Measurements from ENCODE around the gene IQSEC1. TPM values are rescaled to one million over a fixed set of nuclear protein-coding genes. Genes with fewer than 3 reads are reported as not detected.

The IQSEC1 gene
- total and polyA plus RNA-seq, 2 of the 8 experiments (the other 6 are each of a cell fraction or from before 2014, with no cell fraction given): 6.8 to 28.8 TPM

DNA sequence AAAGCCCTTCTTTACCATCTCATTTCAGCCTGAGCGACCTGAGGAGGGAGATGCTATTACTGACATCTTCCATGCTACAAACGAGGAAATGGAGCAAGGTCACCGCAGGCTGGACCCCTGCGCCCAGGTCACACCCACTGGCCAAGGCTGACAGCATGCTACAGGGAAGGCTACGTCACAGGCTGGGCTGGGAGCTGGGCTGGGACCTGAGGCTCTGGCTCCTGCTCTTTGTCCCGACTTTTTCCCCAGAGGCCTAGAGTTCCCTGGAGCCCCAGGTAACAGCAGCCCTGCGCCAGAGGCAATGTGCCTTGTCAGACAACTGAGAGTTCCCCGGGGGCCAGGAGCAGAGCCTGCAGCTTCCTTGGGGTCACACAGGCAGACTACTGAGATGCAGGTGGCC, 87.2 kb downstream of the IQSEC1 start:
- Histone ChIP-seq H3K18ac (ENCODE audit: extremely low read depth, low read length) (no peak overlapping the region), H4K20me1 (replicated peaks in 1 of 2; ENCODE audit: control insufficient read depth in 1 of 2, insufficient read depth in 2 of 2, low read length in 2 of 2) (peaks cover 4 to 6% of the 10 kb centered on the region in 2 experiments), H3K23me2 (ENCODE audit: low read depth, low read length) (no peaks in the 10 kb centered on the region)

More for the DNA sequence above, 87.2 kb downstream of the IQSEC1 start:
- H3K14ac ChIP-seq (ENCODE audit: insufficient read length): no peak overlapping the region
- no peak overlapping the region for H2BK20ac ChIP-seq (ENCODE audit: low read length)
- CTCF ChIA-PET (ENCODE audit: partially characterized antibody): interaction anchor here (0.9 to 12.1 kb wide), 12 partner anchors 8 to 101 kb away, joined by 3 to 267 read pairs (median 6); no protein-coding TSS in a partner anchor
- no peak overlapping the region for H4K8ac ChIP-seq (ENCODE audit: extremely low read depth, insufficient read depth, low read length)
- H2BK120ac ChIP-seq (replicated peaks; ENCODE audit: low read depth, low read length): no peak overlapping the region
- no peak overlapping the region for H3K4ac ChIP-seq (replicated peaks; ENCODE audit: insufficient read length, low read depth, low read length)
- H4K5ac ChIP-seq (ENCODE audit: insufficient read length, low read depth, low read length): no peak overlapping the region
- peaks cover 0 to 5% of the 10 kb centered on the region in 2 experiments; a peak in 2 of 4 replicates for H3K9me3 ChIP-seq (ENCODE audit: insufficient read depth in 2 of 2, low read depth in 1 of 2, low read length in 1 of 2)
- no peak overlapping the region for H3K9ac ChIP-seq (replicated peaks in 1 of 4; ENCODE audit: extremely low read depth in 1 of 4, low read depth in 3 of 4, low read length in 3 of 4)
- H2AK5ac ChIP-seq (ENCODE audit: low read depth, low read length): 0 out of 2 replicates have a peak overlapping the region, but pooled peaks have one; percentile 2
- no peak overlapping the region for H3K23ac ChIP-seq (ENCODE audit: insufficient read length)
- H3K4me3 ChIP-seq (ENCODE audit: extremely low read depth in 1 of 4, insufficient read depth in 2 of 4, low read depth in 3 of 4, low read length in 4 of 4): no peak overlapping the region
- H3K36me3 ChIP-seq (ENCODE audit: control insufficient read depth in 2 of 4, insufficient read depth in 4 of 4, low read length in 3 of 4): no peaks in the 10 kb centered on the region
- no peak overlapping the region for H2BK15ac ChIP-seq (ENCODE audit: low read length)
- POLR2A ChIA-PET (ENCODE audit: partially characterized antibody): no interaction called here
- H3K4me2 ChIP-seq (ENCODE audit: insufficient read depth in 1 of 2, low read depth in 2 of 2, low read length in 2 of 2): no peak overlapping the region
- no peak overlapping the region for H3K56ac ChIP-seq (replicated peaks; ENCODE audit: insufficient read length, low read depth, low read length)
- no peaks in the 10 kb centered on the region for H3K27me3 ChIP-seq (replicated peaks in 1 of 4; ENCODE audit: control insufficient read depth in 3 of 4, extremely low read depth in 1 of 4, insufficient read depth in 3 of 4, low read length in 3 of 4)
- H3K79me1 ChIP-seq (ENCODE audit: low read depth, low read length): peaks cover 2% of the 10 kb centered on the region; the same call in 1 of the 2 replicates
- no peak for TF ChIP-seq GTF2F1 (IDR thresholded peaks at IDR 0.05; ENCODE audit: borderline replicate concordance, low read depth, low read length)
- TF ChIP-seq NRF1 (IDR thresholded peaks at IDR 0.05; ENCODE audit: low read depth, low read length): no peak
- TF ChIP-seq EGR1 (IDR thresholded peaks at IDR 0.05; ENCODE audit: borderline replicate concordance, low read depth, low read length): no peak
- TF ChIP-seq ZNF274 (IDR thresholded peaks at IDR 0.05; ENCODE audit: borderline replicate concordance, extremely low read depth, low read length): no peak
- TF ChIP-seq CEBPB (IDR thresholded peaks at IDR 0.05; ENCODE audit: low read depth, low read length): no peak
- no peak for TF ChIP-seq TAF1 (IDR thresholded peaks at IDR 0.05; ENCODE audit: low read depth, low read length)
- TF ChIP-seq POLR2A (IDR thresholded peaks at IDR 0.05; ENCODE audit: control extremely low read depth in 1 of 2, low read depth in 2 of 2, low read length in 2 of 2): no peak
- TF ChIP-seq PHF8 (conservative IDR thresholded peaks at IDR 0.05; ENCODE audit: low read depth, low read length): no peak
- TF ChIP-seq KDM5A (IDR thresholded peaks at IDR 0.05; ENCODE audit: low read length): no peak
- TF ChIP-seq JUN (IDR thresholded peaks at IDR 0.05; ENCODE audit: low read depth, low read length): no peak
- TF ChIP-seq FOSL1 (IDR thresholded peaks at IDR 0.05; ENCODE audit: insufficient read depth, low read depth, low read length): no peak
- no peak for TF ChIP-seq POU5F1 (IDR thresholded peaks at IDR 0.05; ENCODE audit: low read depth, low read length)
- no peak for TF ChIP-seq SIX5 (IDR thresholded peaks at IDR 0.05; ENCODE audit: low read depth, low read length)
- TF ChIP-seq, protein P1, sequence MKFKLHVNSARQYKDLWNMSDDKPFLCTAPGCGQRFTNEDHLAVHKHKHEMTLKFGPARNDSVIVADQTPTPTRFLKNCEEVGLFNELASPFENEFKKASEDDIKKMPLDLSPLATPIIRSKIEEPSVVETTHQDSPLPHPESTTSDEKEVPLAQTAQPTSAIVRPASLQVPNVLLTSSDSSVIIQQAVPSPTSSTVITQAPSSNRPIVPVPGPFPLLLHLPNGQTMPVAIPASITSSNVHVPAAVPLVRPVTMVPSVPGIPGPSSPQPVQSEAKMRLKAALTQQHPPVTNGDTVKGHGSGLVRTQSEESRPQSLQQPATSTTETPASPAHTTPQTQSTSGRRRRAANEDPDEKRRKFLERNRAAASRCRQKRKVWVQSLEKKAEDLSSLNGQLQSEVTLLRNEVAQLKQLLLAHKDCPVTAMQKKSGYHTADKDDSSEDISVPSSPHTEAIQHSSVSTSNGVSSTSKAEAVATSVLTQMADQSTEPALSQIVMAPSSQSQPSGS (IDR thresholded peaks at IDR 0.05; ENCODE audit: low read length): no peak
- peaks cover 0 to 16% (median 12%) of the 10 kb centered on the region in 4 experiments; a peak in 6 of 7 replicates for H3K4me1 ChIP-seq (replicated peaks in 1 of 4; ENCODE audit: control insufficient read depth in 3 of 4, insufficient read depth in 4 of 4, low read length in 3 of 4)
- H2BK5ac ChIP-seq (ENCODE audit: low read depth, low read length): no peak overlapping the region; the same call in 1 of the 2 replicates
- H3K27ac ChIP-seq (ENCODE audit: low read depth, low read length): no peak overlapping the region
- DNase-seq (ENCODE audit: low read depth in 1 of 2, low spot score in 2 of 2) (no peak), FAIRE-seq (no peak)
- H2BK12ac ChIP-seq (ENCODE audit: low read depth, low read length): no peak overlapping the region
- no peaks in the 10 kb centered on the region for H3K79me2 ChIP-seq (ENCODE audit: control insufficient read depth in 1 of 2, insufficient read depth in 2 of 2, low read length in 2 of 2)
- 89% methylated on average over 8 of the region's 8 CpGs; no CpG with 5 or more reads in 1 of the 2 experiments for WGBS, 2 experiments (ENCODE audit: extremely low coverage in 1 of 2, insufficient coverage in 1 of 2, insufficient read length in 1 of 2, insufficient replicate concordance in 2 of 2, low coverage in 1 of 2, low lambda C conversion rate in 2 of 2, missing lambda C conversion rate in 1 of 2)
- no peak overlapping the region for H2AFZ ChIP-seq (ENCODE audit: low read length)
- H4K91ac ChIP-seq (replicated peaks; ENCODE audit: insufficient read length, low read length): no peak overlapping the region
